Epidermal melanocyte (primary cell): ENCODE results near the gene ZNF777.
"Not testable (repeated sequence)": the region's sequence is repeated elsewhere in the genome, so short reads cannot be mapped to it uniquely, and the experiment has no call there.

Experiments used
- DNase-seq: peaks from one replicate; pipeline ENCODE4 v3.0.0; 2011; ENCODE audit warnings: low spot score; ENCODE audit not compliant: insufficient read length

The ZNF777 gene

GRCh38 chr7:149455175-149455950 is 5.5 kb downstream of the ZNF777 start:
- no peak for DNase-seq

GRCh38 chr7:149454750-149455149 is 6.1 kb downstream of the ZNF777 start:
- no peak for DNase-seq

GRCh38 chr7:149454006-149454405 is 6.9 kb downstream of the ZNF777 start:
- no peak for DNase-seq

GRCh38 chr7:149450821-149451220 is 10.0 kb downstream of the ZNF777 start:
- no peak for DNase-seq

- DNase-seq: no peak
Measured at GRCh38 chr7:149449897-149450296, 11.0 kb downstream of the ZNF777 start.

GRCh38 chr7:149448961-149449360 is 11.9 kb downstream of the ZNF777 start:
- DNase-seq: no peak

- not testable (repeated sequence) for DNase-seq
Measured at GRCh38 chr7:149446026-149446425, 14.8 kb downstream of the ZNF777 start.

GRCh38 chr7:149444287-149444686 is 16.6 kb downstream of the ZNF777 start:
- no peak for DNase-seq

GRCh38 chr7:149443523-149443922 is 17.3 kb downstream of the ZNF777 start:
- DNase-seq: no peak

GRCh38 chr7:149442924-149443323 is 17.9 kb downstream of the ZNF777 start:
- DNase-seq: no peak

- DNase-seq: no peak
Measured at GRCh38 chr7:149440222-149440621, 20.6 kb downstream of the ZNF777 start.

- no peak for DNase-seq
Measured at GRCh38 chr7:149436358-149436757, 24.5 kb downstream of the ZNF777 start.

GRCh38 chr7:149433124-149433523 is 27.7 kb downstream of the ZNF777 start:
- no peak for DNase-seq

- no peak for DNase-seq
Measured at GRCh38 chr7:149432121-149432691, 28.7 kb downstream of the ZNF777 start.

- no peak for DNase-seq
Measured at GRCh38 chr7:149431486-149432120, 29.3 kb downstream of the ZNF777 start.

GRCh38 chr7:149430192-149430591 is 30.7 kb downstream of the ZNF777 start:
- no peak for DNase-seq

- no peak for DNase-seq
Measured at GRCh38 chr7:149427893-149428292, 33.0 kb downstream of the ZNF777 start.

GRCh38 chr7:149427096-149427680 is 33.7 kb downstream of the ZNF777 start:
- no peak for DNase-seq

GRCh38 chr7:149423449-149424110 is 37.3 kb downstream of the ZNF777 start:
- no peak for DNase-seq

- DNase-seq: no peak
Measured at GRCh38 chr7:149422914-149423301, 38.0 kb downstream of the ZNF777 start.

- DNase-seq: peak; percentile 73
Measured at GRCh38 chr7:149422162-149422913, 38.5 kb downstream of the ZNF777 start.
